Activated CD4-positive, alpha-beta T cell treated with anti-CD3 and anti-CD28 coated beads, Interleukin-2, amount 50 U/mL, for 48 hours (primary cell): ENCODE data around the gene DMD.
A peak's percentile ranks its signal among the peaks of the same experiment; 100 is the strongest.
"Not testable (repeated sequence)": the region's sequence is repeated elsewhere in the genome, so short reads cannot be mapped to it uniquely, and the experiment has no call there.

Source experiments
- DNase-seq, 2 experiments: peaks; one replicate each; pipeline ENCODE4 v3.0.0-alpha.2; 2020

Gene DMD

GRCh38 chrX:32582729-32583128 lies 628.6 kb downstream of the DMD start:
- no peak for DNase-seq

DNA sequence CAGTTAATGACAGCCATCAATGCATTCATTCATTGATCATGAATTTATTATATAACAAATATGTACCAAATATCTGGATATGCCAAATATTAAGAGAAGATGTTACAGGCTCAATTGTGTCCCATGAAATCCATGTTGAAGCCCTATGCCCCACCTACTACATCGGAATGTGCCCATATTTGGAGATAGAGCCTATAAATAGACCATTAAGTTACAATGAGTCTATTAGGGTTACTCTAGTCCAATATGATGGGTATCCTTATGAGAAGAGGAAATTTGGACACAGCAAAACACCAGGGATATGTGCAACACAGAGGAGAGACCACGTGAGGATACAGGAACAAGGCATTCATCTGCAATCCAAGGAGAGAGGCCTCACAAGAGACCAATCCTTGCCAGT lies 634.5 kb downstream of the DMD start:
- no peak for DNase-seq

DNA sequence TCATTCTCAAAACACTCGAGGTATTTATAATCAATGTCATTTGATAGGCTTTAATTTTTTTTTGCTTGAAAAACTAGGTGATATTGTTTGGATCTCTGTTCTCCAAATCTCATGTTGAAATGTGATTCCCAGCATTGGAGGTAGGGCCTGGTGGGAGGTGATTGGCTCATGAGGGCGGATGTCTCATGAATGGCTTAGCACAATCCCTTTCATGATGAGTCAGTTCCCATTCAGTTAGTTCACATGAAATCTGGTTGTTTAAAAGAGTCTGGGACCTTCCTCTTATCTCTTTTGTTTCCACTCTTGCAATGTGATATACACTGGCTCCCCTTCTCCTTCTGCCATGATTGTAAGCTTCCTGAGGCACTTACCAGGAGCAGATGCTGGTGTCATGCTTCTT lies 638.7 kb downstream of the DMD start:
- no peak for DNase-seq

DNA sequence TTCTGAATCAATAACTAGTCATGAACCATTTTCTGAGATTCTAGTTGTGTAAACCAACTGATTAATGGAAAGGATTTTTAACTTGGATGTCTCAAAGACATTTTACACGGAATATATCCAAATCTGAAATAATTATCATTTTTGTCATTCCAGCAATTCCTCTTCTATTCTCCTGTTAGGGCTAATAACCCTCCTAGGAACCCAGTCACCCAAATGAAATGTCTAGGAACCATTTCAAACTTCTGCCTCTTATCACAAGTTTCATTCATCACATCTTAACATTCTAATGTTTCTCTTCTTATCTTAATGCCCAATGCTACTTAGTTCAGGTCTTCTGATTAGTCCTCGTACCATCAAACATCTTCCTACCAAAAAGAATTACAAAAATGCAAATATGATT lies 639.8 kb downstream of the DMD start:
- DNase-seq = no peak

GRCh38 chrX:32562261-32562660 lies 649.1 kb downstream of the DMD start:
- no peak for DNase-seq

DNA sequence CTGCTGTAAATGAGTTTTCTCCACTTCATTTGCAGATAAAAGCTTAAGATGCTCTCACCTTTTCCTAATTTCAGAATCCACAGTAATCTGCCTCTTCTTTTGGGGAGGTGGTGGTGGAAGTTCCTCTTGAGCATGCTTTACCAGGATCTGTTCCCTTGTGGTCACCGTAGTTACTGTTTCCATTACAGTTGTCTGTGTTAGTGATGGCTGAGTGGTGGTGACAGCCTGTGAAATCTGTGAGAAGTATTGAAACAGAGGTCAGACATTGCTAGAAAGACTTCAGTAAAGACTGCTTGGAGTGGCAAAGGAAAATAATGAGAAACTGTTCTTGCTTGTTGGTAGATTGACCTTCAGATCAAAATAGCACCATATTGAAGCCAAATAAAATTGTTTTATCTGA lies 666.2 kb downstream of the DMD start:
- no peak for DNase-seq

DNA sequence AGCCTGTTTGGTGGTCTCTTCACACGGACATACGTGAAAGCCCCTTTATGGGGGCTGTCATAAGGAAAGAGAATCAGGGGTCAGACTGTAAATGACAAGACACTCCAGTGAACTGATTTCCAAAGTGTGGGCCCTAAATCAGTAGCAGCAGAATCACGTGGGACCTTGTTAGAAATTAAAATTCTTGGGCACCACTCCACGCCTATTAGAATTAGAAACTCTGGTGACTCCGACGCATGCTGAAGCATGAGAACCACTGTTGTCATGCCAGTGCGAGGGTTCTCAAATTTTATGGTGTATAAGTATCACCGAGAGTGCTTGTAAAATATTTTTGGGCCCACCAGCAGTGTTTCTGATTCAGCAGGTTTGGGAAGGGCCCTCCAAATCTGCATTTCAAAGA lies 672.8 kb downstream of the DMD start:
- DNase-seq = no peak

- no peak for DNase-seq
These were observed 677.5 kb downstream of the DMD start for GRCh38 chrX:32533848-32534247.

- DNase-seq = no peak
These were observed 679.1 kb downstream of the DMD start for GRCh38 chrX:32532262-32532661.

DNA sequence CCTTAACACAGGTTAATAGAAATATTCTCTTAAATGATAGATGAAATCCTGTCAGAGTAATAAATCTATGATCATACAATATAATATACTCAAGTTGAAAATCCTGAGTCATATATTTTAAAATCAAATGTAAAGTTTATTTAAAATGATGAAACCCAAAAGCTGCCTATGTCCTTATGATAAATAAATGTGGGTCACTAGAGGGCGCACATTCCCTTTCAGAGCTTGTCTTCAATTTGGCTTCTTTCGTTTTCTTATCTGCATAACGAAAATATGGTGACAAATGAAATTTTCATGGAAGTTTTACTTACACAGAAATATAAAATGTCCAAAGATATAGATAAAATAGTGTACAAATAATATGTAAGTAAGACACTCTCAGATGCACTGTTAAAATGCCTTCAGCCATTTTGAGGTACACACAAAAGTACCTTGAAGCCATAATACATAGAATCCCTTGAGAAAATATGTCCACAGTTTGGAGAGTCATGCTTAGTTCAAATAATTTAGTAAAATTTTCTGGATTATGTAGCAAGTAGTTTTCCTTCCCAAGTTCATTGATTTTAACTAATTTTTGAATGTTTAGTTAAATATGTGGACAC lies 680.4 kb downstream of the DMD start:
- DNase-seq = peak in 1 of 2 experiments; percentile 4

DNA sequence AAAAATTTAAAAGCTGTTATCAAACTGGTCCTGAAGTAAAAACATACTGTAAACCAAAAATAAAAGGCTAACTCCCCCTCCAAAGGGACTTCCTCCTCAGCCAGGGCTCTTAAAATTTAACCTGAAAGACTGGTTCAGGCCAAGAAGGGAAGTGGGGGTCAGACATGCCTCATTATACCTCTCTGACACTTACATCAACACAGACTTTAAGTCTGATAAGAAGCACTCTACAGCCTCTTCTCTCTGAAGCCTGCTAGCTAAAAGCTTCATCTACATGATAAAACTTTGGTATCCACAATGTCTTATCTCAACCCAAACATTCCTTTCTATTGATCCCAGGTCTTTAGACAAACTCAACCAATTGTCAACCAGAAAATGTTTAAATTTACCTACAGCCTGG lies 682.9 kb downstream of the DMD start:
- DNase-seq = not testable (repeated sequence)

GRCh38 chrX:32525234-32525633 lies 686.1 kb downstream of the DMD start:
- DNase-seq = no peak

DNA sequence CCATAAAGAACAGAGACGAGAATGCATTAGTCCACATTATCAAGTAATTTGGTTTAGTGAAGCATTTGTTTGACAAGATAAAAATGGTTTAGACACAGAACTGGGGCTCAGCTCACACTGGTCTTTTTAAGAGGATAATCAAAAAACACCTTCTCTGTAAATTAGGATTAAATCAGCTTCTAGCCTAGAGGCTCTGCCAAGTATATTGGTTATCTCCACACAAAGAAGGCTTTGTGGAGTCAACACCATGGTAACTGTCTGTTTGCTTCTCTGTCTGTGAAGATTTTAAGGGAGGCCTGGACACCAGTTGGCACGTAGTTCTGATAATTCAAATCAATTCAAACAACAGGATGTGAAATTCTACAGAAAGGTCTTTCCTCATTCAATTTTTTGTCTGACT lies 687.0 kb downstream of the DMD start:
- no peak for DNase-seq

DNA sequence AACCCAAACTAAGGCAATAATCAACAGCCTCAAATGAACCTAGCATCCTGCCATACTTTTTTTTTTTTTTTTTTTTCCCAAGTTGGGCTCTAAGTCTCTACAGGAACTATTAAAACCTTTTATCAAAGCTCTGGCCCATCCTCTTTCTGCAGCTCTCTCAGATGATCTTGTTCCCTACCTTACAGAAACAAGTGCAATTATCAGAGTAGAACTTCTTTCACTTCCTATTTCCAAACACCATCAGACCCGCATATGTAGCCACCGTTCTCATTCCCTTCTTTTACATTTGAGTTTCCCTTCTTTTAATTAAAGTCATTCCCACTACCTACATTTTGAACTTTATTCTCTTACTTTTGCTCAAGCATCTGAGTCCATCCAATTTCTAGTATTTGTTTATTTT lies 690.6 kb downstream of the DMD start:
- no peak for DNase-seq

DNA sequence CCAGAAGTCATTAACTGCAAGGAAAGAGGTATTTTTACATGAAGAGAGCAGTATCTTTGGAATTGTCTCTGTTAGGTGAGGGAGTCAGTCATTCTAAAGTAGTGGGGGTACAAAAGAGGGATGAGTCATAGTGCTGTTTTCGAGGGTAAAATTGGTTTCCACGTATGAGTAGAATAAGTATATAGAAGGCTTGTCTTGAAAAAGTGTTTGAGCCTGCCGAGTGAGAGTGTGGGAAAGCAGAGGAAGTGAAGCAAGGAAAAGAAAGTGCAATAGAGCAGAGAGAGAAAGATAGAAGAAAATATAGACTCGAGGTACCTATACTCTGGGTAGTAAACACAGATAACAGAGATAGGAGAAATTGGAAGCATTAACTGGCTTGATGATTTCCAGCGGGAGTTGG lies 696.4 kb downstream of the DMD start:
- DNase-seq = no peak

DNA sequence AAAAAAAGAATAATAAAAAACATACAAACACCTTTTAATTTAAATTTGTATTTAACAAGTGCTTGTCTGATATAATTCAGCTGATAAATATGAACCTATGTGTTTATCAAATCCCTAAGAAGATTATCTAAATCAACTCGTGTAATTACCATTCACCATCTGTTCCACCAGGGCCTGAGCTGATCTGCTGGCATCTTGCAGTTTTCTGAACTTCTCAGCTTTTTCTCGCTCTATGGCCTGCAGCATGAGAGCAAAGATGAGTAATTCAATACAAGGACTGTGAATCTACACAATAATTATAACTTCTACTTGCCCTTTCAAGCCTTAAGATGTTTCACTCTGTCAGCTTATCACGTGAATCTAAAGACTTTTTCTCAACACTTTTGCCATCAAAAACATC lies 709.7 kb downstream of the DMD start:
- no peak for DNase-seq

DNA sequence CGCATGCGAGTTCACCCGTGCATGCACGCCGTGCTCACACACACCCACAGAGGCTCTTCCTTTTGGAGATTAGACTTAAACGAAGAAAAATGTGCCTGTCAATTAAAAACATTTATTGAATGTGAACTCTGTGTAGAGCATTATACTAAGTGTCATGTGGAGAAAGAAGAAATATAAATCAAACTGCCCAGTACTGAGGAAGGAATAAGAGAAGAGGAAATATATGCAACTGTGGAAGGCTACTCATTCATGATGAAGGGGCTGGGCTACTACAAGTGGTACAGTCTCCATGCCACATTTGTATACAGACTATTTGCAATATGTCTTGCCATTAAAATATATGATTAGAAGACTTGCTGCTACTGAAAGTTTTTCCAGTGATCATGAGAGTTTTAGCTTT lies 714.7 kb downstream of the DMD start:
- no peak for DNase-seq

DNA sequence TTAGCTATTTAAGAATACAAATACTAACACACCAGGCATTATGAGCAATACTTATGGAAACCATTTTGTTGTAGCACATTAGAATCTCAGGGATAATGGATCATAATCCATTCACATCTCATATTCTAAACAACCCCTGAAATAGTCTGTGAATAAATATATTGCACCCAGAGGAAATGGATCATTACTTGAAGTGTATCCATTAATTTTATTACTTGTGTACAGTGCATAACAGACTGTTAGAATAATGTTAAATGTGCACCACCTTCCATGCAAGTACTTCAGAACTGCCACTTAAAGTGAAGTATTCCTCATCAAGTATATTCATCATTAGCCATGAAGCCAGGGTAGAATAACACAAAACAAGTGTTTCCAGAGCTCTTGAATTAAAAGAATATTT lies 715.5 kb downstream of the DMD start:
- no peak for DNase-seq

- no peak for DNase-seq
These were observed 722.2 kb downstream of the DMD start for GRCh38 chrX:32489125-32489524.

- no peak for DNase-seq
These were observed 727.7 kb downstream of the DMD start for GRCh38 chrX:32483534-32484136.

DNA sequence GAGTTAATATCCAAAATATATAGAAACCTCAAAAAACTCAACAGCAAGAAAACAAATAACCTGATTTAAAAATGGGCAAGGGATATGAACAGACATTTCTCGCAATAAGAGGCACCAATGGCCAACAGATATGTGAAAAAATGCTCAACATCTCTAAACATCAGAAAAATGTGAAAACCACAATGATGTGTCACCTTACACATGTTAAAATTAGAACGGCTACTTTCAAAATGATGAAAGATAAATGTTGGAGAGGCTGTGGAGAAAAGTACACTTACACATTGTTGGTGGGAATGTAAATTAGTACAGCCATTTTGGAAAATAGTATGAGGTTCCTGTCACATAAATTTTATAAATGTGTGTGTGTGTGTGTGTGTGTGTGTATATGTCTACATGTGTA lies 731.3 kb downstream of the DMD start:
- DNase-seq = no peak

DNA sequence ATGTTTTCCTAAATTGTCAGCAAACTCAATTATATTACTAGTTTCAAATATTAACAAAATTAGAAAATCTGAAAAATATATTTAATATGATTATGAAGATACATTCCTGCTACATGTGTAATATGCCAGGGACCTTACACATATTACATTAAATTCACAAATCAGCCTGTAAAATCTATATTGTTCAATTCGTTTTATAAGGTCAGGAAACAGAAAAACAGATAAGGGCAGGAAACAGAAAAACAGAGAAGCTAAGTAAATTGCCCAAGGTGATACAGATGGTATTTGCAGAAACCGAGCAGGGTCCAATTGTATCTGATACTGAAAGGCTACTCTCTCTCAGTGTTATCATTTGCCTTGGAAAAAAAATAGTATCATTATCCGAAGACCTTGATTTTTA lies 739.0 kb downstream of the DMD start:
- DNase-seq = no peak

DNA sequence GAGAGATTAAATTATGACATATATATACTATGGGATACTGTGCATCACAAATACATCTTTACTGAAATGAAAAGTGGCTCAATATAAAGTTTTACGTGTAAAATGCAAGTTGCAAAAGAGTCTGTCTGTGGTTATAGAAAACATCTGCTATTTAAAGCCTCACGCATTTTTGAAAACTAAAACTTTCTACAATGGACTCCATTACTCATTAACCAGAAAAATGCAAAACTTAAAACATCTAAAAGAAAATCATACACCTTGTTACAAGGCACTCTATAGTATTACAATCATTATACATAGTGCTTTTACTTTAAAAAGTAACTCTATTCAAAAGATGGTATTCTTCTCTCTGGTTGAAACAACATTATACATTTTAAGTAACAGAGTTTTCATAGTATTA lies 755.6 kb downstream of the DMD start:
- DNase-seq = no peak

DNA sequence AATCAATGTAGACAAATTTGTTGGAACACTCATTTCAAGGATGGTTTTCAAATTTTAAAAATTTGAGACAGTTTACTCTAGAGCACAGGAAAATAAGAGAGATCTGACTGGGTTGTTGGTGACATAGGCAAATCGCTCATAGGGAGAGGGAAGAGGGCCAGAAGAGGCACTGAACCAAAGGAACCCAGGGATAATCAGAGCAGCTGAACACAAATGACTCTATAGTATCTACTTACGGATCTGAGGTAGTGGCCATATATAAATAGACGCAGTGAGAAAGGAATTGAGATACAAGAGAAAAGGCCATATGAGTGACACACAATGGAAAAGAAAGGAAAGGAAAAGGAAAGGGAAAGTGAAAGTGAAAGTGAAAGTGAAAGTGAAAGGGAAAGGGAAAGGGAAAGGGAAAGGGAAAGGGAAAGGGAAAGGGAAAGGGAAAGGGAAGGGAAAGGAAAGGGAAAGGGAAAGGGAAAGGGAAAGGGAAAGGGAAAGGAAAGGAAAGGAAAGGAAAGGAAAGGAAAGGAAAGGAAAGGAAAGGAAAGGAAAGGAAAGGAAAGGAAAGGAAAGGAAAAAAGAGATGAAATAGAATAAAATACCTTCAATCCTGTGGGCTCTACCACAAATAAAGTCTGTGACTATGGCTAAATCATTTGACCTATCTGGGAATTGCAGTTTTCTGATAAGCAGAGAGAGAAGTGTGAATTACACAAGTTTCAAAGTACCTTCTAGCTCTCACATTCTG lies 759.2 kb downstream of the DMD start:
- no peak for DNase-seq

GRCh38 chrX:32448945-32449344 lies 762.4 kb downstream of the DMD start:
- no peak for DNase-seq
